ENCODE results near the gene MTHFD2. TPM values are rescaled to one million over a fixed set of nuclear protein-coding genes. Genes with fewer than 3 reads are reported as not detected.

MTHFD2 gene
- total RNA-seq, 1 donor from 2014 or later = 101 TPM

DNA sequence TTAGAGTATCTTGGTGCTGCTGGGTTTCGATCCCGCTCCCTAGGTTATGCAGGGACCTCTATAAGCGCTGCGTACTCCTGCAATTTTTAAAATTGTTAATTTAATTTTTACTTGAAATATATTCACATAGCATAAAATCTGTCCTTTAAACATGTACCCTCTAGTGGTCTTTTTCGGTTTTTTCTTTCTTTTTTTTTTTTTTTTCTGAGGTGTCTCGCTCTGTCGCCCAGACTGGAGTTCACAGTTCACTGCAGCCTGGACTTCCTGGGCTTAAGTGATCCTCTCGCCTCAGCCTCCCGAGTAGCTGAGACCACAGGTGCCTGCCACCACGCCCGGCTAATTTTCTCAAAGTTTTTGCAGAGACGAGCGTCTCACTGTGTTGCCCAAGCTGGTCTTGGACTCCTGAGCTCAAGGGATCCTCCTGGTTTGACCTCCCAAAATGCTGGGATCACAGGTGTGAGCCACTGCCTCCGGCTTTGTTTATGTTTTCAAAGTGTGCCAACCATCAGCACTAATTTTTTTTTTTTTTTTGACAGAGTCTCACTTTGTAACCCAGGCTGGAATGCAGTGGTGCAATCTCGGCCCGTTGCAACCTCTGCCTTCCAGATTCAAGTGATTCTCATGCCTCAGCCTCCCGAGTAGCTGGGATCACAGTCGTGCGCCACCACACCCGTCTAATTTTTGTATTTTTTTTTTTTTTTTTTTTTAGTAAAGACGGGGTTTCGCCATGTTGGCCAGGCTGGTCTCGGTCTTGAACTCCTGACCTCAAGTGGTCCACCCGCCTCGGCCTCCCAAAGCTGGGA is 19.2 kb upstream of the MTHFD2 start:
- DNase-seq (ENCODE audit: low spot score) = peak; percentile 49
- Histone ChIP-seq H3K4me2 (peak overlapping the region; percentile 57), H4K20me1 (ENCODE audit: low read depth) (peaks cover 25% of the 10 kb centered on the region), H3K4me1 (peaks cover 7% of the 10 kb centered on the region), H3K27ac (no peak overlapping the region), H3F3A (ENCODE audit: low read depth) (peaks cover 12% of the 10 kb centered on the region), H3K9me3 (ENCODE audit: low read depth) (peaks cover 10% of the 10 kb centered on the region), H2AFZ (replicated peaks) (no peak overlapping the region), H3K9ac (no peak overlapping the region), H3K79me2 (ENCODE audit: low read depth) (peaks cover 43% of the 10 kb centered on the region), H3K27me3 (no peaks in the 10 kb centered on the region), H3K36me3 (peaks cover 7% of the 10 kb centered on the region), H3K4me3 (peak overlapping the region; percentile 79)
- Mint-ChIP-seq H3K4me1 (peaks cover 8% of the 10 kb centered on the region), H3K27ac (no peak overlapping the region), H3K36me3 (peaks cover 16% of the 10 kb centered on the region), H3K4me3 (peak overlapping the region; percentile 96), H3K9me3 (peaks cover 17% of the 10 kb centered on the region), H3K27me3 (ENCODE audit: insufficient read depth, low read depth) (peaks cover 2% of the 10 kb centered on the region)
- TF ChIP-seq, protein P1, sequence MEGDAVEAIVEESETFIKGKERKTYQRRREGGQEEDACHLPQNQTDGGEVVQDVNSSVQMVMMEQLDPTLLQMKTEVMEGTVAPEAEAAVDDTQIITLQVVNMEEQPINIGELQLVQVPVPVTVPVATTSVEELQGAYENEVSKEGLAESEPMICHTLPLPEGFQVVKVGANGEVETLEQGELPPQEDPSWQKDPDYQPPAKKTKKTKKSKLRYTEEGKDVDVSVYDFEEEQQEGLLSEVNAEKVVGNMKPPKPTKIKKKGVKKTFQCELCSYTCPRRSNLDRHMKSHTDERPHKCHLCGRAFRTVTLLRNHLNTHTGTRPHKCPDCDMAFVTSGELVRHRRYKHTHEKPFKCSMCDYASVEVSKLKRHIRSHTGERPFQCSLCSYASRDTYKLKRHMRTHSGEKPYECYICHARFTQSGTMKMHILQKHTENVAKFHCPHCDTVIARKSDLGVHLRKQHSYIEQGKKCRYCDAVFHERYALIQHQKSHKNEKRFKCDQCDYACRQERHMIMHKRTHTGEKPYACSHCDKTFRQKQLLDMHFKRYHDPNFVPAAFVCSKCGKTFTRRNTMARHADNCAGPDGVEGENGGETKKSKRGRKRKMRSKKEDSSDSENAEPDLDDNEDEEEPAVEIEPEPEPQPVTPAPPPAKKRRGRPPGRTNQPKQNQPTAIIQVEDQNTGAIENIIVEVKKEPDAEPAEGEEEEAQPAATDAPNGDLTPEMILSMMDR (IDR thresholded peaks at IDR 0.05) = peak; percentile 56
- TF ChIP-seq EZH2 (IDR thresholded peaks at IDR 0.05) (no peak), EZH2phosphoT487 (IDR thresholded peaks at IDR 0.05) (no peak)

DNA sequence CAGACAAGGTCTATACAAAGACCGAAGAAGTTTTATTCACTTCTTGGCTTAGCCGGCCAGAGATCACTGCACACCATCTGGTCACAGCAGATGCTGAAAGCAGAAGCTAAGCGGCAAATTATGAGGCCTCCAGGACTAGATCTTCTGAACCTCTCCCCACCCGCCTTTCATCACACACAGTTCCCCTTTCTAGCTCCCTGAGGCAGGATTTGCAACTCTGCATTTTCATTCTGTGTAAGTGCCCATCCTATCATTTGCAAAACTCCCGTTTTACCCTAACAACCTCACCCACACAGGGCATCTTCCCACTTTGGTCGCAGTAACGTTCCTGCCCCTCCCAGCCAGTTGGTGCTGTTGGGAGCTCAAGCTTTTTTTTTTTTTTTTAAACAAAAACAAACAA is 16.7 kb upstream of the MTHFD2 start:
- H3K4me1 Mint-ChIP-seq = peaks cover 7% of the 10 kb centered on the region
- no peak for TF ChIP-seq EZH2phosphoT487 (IDR thresholded peaks at IDR 0.05)
- TF ChIP-seq EZH2 (IDR thresholded peaks at IDR 0.05) = no peak
- TF ChIP-seq, protein P1 (IDR thresholded peaks at IDR 0.05) = no peak
- no peak overlapping the region for H3K27ac Mint-ChIP-seq
- Histone ChIP-seq H3F3A (ENCODE audit: low read depth) (peaks cover 12% of the 10 kb centered on the region), H3K79me2 (ENCODE audit: low read depth) (peaks cover 18% of the 10 kb centered on the region), H4K20me1 (ENCODE audit: low read depth) (peaks cover 14% of the 10 kb centered on the region), H3K4me1 (peaks cover 7% of the 10 kb centered on the region), H3K9me3 (ENCODE audit: low read depth) (no peaks in the 10 kb centered on the region), H2AFZ (replicated peaks) (peak overlapping the region; percentile 94), H3K9ac (no peak overlapping the region), H3K4me3 (no peak overlapping the region), H3K27me3 (no peaks in the 10 kb centered on the region), H3K4me2 (no peak overlapping the region), H3K27ac (no peak overlapping the region), H3K36me3 (peaks cover 6% of the 10 kb centered on the region)
- peaks cover 4% of the 10 kb centered on the region for H3K27me3 Mint-ChIP-seq (ENCODE audit: insufficient read depth, low read depth)
- peaks cover 3% of the 10 kb centered on the region for H3K36me3 Mint-ChIP-seq
- H3K9me3 Mint-ChIP-seq = peaks cover 3% of the 10 kb centered on the region
- no peak for DNase-seq (ENCODE audit: low spot score)
- no peak overlapping the region for H3K4me3 Mint-ChIP-seq

DNA sequence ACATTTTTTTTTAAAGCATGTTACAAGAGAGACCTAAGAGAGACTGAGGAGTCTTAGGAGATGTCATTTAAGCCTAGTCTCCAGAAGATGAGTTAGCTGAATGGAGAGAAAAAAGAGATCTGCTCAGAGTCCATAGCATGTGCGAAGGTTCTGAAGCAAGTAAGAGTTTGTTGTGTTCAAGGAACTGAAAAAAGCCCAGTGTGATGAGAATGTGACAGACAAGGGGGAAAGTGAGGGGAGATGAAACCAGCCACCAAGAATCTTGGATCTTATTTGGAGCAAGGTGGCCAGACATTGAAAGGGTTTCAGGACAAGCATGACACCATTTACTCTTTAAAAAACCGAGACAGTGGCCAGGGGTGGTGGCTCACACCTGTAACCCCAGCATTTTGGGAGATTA is 14.5 kb upstream of the MTHFD2 start:
- Histone ChIP-seq H3F3A (ENCODE audit: low read depth) (peaks cover 6% of the 10 kb centered on the region), H3K4me2 (no peak overlapping the region), H2AFZ (replicated peaks) (no peak overlapping the region), H3K27ac (no peak overlapping the region), H3K4me3 (no peak overlapping the region), H3K9ac (no peak overlapping the region), H3K4me1 (no peaks in the 10 kb centered on the region), H3K79me2 (ENCODE audit: low read depth) (no peaks in the 10 kb centered on the region), H3K27me3 (no peaks in the 10 kb centered on the region), H3K36me3 (no peaks in the 10 kb centered on the region), H4K20me1 (ENCODE audit: low read depth) (no peaks in the 10 kb centered on the region), H3K9me3 (ENCODE audit: low read depth) (no peaks in the 10 kb centered on the region)
- H3K36me3 Mint-ChIP-seq = no peaks in the 10 kb centered on the region
- H3K4me1 Mint-ChIP-seq = no peaks in the 10 kb centered on the region
- TF ChIP-seq EZH2phosphoT487 (IDR thresholded peaks at IDR 0.05) = no peak
- TF ChIP-seq, protein P1 (IDR thresholded peaks at IDR 0.05) = no peak
- no peaks in the 10 kb centered on the region for H3K9me3 Mint-ChIP-seq
- H3K27ac Mint-ChIP-seq = no peak overlapping the region
- H3K4me3 Mint-ChIP-seq = no peak overlapping the region
- DNase-seq (ENCODE audit: low spot score) = no peak
- peaks cover 7% of the 10 kb centered on the region for H3K27me3 Mint-ChIP-seq (ENCODE audit: insufficient read depth, low read depth)
